GM12878 (cell line): Measurements from ENCODE around the gene ZNF616. TPM values are rescaled to one million over a fixed set of nuclear protein-coding genes. Genes with fewer than 3 reads are reported as not detected.
A peak's percentile ranks its signal among the peaks of the same experiment; 100 is the strongest.

ENCODE experiments used
- CBFB ChIP-seq: IDR thresholded peaks from 2 replicates; pipeline ENCODE4 v1.6.1; 2016; ENCODE audit warnings: antibody characterized with exemption, low read depth
- CREM ChIP-seq: IDR thresholded peaks from 2 replicates; pipeline ENCODE4 v1.6.1; 2014; ENCODE audit warnings: antibody characterized with exemption, low read depth
- KDM1A ChIP-seq: fragments of 200-600 bp; sonication (generic); IDR thresholded peaks from 2 replicates; pipeline ENCODE4 v1.6.1; 2016; ENCODE audit warnings: borderline replicate concordance
- MTA2 ChIP-seq: fragments of 450-650 bp; IDR thresholded peaks from 2 replicates; pipeline ENCODE4 v1.6.1; 2016; ENCODE audit warnings: low read depth, mild to moderate bottlenecking, moderate library complexity
- NFIC ChIP-seq: IDR thresholded peaks from 2 replicates; pipeline ENCODE4 v1.6.1; 2012; ENCODE audit warnings: low read depth, mild to moderate bottlenecking, inconsistent platforms, low read length, moderate library complexity
- NR2C1 ChIP-seq: fragments of 450-650 bp; IDR thresholded peaks from 2 replicates; pipeline ENCODE4 v1.6.1; 2017; ENCODE audit warnings: antibody characterized with exemption, mild to moderate bottlenecking, moderate library complexity
- PAX5 ChIP-seq: IDR thresholded peaks from 2 replicates; pipeline ENCODE4 v1.6.1; 2011; ENCODE audit warnings: low read depth, low read length, borderline replicate concordance
- PML ChIP-seq: IDR thresholded peaks from 2 replicates; pipeline ENCODE4 v1.6.1; 2012; ENCODE audit warnings: low read length, inconsistent platforms
- RUNX3 ChIP-seq: IDR thresholded peaks from 2 replicates; pipeline ENCODE4 v1.6.1; 2012; ENCODE audit warnings: low read length, inconsistent platforms
- SMAD1 ChIP-seq: fragments of 450-650 bp; IDR thresholded peaks from 2 replicates; pipeline ENCODE4 v1.6.1; 2018; ENCODE audit warnings: mild to moderate bottlenecking, low read depth; ENCODE audit not compliant: partially characterized antibody
- SMC3 ChIP-seq: IDR thresholded peaks from 2 replicates; pipeline ENCODE4 v1.6.1; 2011; ENCODE audit warnings: low read length, improper control_type of control experiment, borderline replicate concordance
- YY1 ChIP-seq: IDR thresholded peaks from 2 replicates; pipeline ENCODE4 v1.6.1; 2011; ENCODE audit warnings: low read depth, mild to moderate bottlenecking, low read length
- ZBED1 ChIP-seq: IDR thresholded peaks from 2 replicates; pipeline ENCODE4 v1.6.1; 2016; ENCODE audit warnings: borderline replicate concordance
- polyA plus RNA-seq, 11 experiments: library from polyadenylated mRNA; depleted of rRNA in 4 of 11; unstranded in 6 of 11; stranded (reverse) in 5 of 11; fragments of >200 nt; fragmentation: Nextera tagmentation in 4 of 11; fragmentation: Illumina TruSeq in 1 of 11; extraction: Ambion mirVana in 4 of 11; extraction: Trizol in 1 of 11; gene quantifications; 1 replicate in 1 of 11; 2 replicates in 10 of 11; pipeline versions ENCODE4 v1.2.1 to v1.2.3, GENCODE V29; 2011 to 2016; ENCODE audit warnings: inconsistent platforms in 2 of 11, missing spikeins in 2 of 11, low read depth in 1 of 11
- total RNA-seq, 4 experiments: library from RNA; depleted of rRNA in 3 of 4; stranded (reverse); fragments of >200 nt in 3 of 4; fragmentation: Illumina TruSeq in 1 of 4; extraction: Trizol in 1 of 4; gene quantifications; 2 replicates each; pipeline versions ENCODE4 v1.2.1 to v1.2.3, GENCODE V29; 2013 to 2021
- TF ChIP-seq, protein P1 (sequence below), 3 experiments: IDR thresholded peaks in 2 of 3; conservative IDR thresholded peaks in 1 of 3; 2 replicates each; pipeline ENCODE4 v1.5.1; 2011; ENCODE audit warnings: low read depth in 3 of 3, low read length in 3 of 3, mild to moderate bottlenecking in 3 of 3, control low read depth in 2 of 3, moderate library complexity in 2 of 3, inconsistent platforms in 1 of 3, mixed read lengths in 1 of 3; ENCODE audit not compliant: control insufficient read depth in 2 of 3, insufficient read depth in 1 of 3; ENCODE audit errors: extremely low read depth in 1 of 3
- TF ChIP-seq, protein P2 (sequence below): IDR thresholded peaks from 2 replicates; pipeline ENCODE4 v1.6.1; 2012; ENCODE audit warnings: low read length, inconsistent platforms
- TF ChIP-seq, protein P3 (sequence below): fragments of 450-650 bp; formaldehyde crosslinking; IDR thresholded peaks from 2 replicates; pipeline ENCODE4 v1.4.0; 2020; ENCODE audit warnings: mild to moderate bottlenecking, moderate library complexity
- TF ChIP-seq, protein P4 (sequence below): IDR thresholded peaks from 2 replicates; pipeline ENCODE4 v1.6.1; 2011; ENCODE audit warnings: mild to moderate bottlenecking, low read depth, low read length, moderate library complexity; ENCODE audit not compliant: insufficient replicate concordance
- TF ChIP-seq, protein P5 (sequence below): fragments of 150-350 bp; IDR thresholded peaks from 2 replicates; pipeline ENCODE4 v1.6.1; 2016; ENCODE audit warnings: low read depth, low read length

ZNF616 gene
- total and polyA plus RNA-seq, 10 of the 15 experiments (the other 5 are each of a cell fraction or from before 2014, with no cell fraction given), result 1.1 to 5.9 (median 3.8) TPM

DNA sequence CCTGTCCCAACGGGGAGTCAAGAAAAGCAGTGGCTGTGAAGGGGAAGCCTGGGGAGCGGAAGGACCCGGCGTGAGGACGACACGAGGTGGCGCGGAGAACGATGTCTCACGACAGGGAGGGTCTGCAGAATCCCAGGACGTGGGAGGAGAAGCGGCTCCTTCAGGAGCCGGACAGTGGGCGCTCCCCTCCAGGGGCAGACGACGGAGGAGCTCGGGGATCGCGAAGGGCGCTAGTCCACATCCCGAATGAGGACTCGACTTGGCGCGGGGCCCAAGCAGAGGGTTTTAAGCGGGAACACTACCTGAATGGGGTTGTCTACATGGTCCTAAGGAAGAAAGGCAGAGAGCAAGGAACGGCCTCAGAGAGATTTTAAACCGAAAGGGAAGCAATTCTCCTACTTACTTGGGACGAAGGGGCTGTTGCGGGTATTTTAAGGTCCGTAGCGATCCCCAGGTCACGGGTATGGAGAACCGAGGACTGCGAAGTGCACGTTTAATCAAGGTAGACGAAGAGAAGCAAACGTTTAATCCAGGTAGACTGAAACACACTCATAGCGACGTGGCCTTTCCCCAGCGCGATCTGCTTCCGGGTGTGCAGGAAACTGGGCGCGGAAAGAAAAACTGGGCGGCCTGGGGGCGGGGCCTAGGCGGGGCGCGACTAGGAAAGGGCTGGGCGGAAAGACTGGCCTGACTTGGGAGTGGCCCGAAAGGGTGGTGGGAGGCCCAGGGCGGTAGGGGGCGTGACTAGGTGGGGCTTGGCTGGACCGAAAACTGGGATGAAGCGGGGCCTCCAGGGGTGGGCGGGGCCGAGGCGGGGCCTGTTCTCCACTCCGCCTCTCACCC lies 44.3 kb downstream of the ZNF616 start, which contains the start of gene ZNF841 (continued):
- TF ChIP-seq, protein P1, sequence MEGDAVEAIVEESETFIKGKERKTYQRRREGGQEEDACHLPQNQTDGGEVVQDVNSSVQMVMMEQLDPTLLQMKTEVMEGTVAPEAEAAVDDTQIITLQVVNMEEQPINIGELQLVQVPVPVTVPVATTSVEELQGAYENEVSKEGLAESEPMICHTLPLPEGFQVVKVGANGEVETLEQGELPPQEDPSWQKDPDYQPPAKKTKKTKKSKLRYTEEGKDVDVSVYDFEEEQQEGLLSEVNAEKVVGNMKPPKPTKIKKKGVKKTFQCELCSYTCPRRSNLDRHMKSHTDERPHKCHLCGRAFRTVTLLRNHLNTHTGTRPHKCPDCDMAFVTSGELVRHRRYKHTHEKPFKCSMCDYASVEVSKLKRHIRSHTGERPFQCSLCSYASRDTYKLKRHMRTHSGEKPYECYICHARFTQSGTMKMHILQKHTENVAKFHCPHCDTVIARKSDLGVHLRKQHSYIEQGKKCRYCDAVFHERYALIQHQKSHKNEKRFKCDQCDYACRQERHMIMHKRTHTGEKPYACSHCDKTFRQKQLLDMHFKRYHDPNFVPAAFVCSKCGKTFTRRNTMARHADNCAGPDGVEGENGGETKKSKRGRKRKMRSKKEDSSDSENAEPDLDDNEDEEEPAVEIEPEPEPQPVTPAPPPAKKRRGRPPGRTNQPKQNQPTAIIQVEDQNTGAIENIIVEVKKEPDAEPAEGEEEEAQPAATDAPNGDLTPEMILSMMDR (IDR thresholded peaks at IDR 0.05 in 2 of 3, conservative IDR thresholded peaks at IDR 0.05 in 1 of 3; ENCODE audit: control insufficient read depth in 2 of 3, extremely low read depth in 1 of 3, insufficient read depth in 1 of 3, low read depth in 3 of 3, low read length in 3 of 3), result no peak
- TF ChIP-seq KDM1A (no peak), YY1 (no peak), PAX5 (no peak), CREM (no peak), PML (peak; percentile 52; the same call in 1 of the 2 replicates), RUNX3 (no peak), ZBED1 (no peak), MTA2 (no peak), SMAD1 (no peak), NFIC (no peak), NR2C1 (peak; percentile 90), SMC3 (no peak), CBFB (no peak)
- TF ChIP-seq, protein P2, sequence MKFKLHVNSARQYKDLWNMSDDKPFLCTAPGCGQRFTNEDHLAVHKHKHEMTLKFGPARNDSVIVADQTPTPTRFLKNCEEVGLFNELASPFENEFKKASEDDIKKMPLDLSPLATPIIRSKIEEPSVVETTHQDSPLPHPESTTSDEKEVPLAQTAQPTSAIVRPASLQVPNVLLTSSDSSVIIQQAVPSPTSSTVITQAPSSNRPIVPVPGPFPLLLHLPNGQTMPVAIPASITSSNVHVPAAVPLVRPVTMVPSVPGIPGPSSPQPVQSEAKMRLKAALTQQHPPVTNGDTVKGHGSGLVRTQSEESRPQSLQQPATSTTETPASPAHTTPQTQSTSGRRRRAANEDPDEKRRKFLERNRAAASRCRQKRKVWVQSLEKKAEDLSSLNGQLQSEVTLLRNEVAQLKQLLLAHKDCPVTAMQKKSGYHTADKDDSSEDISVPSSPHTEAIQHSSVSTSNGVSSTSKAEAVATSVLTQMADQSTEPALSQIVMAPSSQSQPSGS, result no peak
- TF ChIP-seq, protein P3, sequence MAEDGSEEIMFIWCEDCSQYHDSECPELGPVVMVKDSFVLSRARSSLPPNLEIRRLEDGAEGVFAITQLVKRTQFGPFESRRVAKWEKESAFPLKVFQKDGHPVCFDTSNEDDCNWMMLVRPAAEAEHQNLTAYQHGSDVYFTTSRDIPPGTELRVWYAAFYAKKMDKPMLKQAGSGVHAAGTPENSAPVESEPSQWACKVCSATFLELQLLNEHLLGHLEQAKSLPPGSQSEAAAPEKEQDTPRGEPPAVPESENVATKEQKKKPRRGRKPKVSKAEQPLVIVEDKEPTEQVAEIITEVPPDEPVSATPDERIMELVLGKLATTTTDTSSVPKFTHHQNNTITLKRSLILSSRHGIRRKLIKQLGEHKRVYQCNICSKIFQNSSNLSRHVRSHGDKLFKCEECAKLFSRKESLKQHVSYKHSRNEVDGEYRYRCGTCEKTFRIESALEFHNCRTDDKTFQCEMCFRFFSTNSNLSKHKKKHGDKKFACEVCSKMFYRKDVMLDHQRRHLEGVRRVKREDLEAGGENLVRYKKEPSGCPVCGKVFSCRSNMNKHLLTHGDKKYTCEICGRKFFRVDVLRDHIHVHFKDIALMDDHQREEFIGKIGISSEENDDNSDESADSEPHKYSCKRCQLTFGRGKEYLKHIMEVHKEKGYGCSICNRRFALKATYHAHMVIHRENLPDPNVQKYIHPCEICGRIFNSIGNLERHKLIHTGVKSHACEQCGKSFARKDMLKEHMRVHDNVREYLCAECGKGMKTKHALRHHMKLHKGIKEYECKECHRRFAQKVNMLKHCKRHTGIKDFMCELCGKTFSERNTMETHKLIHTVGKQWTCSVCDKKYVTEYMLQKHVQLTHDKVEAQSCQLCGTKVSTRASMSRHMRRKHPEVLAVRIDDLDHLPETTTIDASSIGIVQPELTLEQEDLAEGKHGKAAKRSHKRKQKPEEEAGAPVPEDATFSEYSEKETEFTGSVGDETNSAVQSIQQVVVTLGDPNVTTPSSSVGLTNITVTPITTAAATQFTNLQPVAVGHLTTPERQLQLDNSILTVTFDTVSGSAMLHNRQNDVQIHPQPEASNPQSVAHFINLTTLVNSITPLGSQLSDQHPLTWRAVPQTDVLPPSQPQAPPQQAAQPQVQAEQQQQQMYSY (CRISPR knock-in tag), result no peak
- TF ChIP-seq, protein P4, sequence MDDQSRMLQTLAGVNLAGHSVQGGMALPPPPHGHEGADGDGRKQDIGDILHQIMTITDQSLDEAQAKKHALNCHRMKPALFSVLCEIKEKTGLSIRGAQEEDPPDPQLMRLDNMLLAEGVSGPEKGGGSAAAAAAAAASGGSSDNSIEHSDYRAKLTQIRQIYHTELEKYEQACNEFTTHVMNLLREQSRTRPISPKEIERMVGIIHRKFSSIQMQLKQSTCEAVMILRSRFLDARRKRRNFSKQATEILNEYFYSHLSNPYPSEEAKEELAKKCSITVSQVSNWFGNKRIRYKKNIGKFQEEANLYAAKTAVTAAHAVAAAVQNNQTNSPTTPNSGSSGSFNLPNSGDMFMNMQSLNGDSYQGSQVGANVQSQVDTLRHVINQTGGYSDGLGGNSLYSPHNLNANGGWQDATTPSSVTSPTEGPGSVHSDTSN, result no peak
- TF ChIP-seq, protein P5, sequence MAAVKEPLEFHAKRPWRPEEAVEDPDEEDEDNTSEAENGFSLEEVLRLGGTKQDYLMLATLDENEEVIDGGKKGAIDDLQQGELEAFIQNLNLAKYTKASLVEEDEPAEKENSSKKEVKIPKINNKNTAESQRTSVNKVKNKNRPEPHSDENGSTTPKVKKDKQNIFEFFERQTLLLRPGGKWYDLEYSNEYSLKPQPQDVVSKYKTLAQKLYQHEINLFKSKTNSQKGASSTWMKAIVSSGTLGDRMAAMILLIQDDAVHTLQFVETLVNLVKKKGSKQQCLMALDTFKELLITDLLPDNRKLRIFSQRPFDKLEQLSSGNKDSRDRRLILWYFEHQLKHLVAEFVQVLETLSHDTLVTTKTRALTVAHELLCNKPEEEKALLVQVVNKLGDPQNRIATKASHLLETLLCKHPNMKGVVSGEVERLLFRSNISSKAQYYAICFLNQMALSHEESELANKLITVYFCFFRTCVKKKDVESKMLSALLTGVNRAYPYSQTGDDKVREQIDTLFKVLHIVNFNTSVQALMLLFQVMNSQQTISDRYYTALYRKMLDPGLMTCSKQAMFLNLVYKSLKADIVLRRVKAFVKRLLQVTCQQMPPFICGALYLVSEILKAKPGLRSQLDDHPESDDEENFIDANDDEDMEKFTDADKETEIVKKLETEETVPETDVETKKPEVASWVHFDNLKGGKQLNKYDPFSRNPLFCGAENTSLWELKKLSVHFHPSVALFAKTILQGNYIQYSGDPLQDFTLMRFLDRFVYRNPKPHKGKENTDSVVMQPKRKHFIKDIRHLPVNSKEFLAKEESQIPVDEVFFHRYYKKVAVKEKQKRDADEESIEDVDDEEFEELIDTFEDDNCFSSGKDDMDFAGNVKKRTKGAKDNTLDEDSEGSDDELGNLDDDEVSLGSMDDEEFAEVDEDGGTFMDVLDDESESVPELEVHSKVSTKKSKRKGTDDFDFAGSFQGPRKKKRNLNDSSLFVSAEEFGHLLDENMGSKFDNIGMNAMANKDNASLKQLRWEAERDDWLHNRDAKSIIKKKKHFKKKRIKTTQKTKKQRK, result no peak
